ENCODE measurements around the gene NADSYN1. TPM values are rescaled to one million over a fixed set of nuclear protein-coding genes. Genes with fewer than 3 reads are reported as not detected.

NADSYN1 gene
- total and polyA plus RNA-seq, 2 of the 13 experiments (the other 11 are each of a cell fraction or from before 2014, with no cell fraction given), result 35.7 to 51.5 TPM

DNA sequence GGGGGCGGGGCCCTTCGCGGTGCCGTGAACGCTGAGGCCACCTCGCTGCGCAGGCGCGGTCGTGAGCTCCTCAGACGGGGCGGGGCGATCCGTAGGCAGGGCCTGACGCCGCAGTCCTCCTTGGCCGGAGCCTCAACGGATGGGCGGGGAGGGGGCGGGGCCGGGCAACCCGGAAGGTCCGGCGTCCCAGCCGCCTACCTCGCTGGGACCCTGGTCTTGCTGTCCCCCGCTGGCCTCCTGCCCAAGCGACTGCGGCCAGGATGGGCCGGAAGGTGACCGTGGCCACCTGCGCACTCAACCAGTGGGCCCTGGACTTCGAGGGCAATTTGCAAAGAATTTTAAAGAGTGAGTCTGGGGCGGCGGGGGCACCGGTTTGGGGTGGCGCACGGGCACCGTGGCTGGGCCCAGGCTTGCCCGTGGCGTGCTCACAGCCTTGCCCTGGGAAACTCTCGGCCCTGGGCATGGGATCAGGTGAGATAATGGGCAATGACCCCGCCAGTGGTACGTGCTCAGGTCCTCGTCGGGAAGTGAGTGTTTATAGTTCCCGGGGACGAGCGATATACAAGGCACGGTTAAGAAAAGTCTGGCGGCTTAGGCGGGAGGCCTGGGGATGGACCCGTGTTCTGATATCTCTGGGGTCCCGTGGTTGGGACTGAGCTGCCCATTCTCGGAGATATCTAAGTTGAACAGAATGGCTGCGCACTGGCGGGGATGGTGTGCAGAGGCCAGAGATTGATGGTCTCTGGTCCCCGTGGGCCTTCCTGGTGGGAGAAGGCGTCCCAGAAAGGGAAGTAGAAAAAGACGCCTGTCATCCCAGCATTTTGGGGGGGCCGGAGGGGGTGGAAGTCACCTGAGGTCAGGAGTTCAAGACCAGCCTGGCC, at the start of gene NADSYN1 (continued):
- TF ChIP-seq, protein P1, sequence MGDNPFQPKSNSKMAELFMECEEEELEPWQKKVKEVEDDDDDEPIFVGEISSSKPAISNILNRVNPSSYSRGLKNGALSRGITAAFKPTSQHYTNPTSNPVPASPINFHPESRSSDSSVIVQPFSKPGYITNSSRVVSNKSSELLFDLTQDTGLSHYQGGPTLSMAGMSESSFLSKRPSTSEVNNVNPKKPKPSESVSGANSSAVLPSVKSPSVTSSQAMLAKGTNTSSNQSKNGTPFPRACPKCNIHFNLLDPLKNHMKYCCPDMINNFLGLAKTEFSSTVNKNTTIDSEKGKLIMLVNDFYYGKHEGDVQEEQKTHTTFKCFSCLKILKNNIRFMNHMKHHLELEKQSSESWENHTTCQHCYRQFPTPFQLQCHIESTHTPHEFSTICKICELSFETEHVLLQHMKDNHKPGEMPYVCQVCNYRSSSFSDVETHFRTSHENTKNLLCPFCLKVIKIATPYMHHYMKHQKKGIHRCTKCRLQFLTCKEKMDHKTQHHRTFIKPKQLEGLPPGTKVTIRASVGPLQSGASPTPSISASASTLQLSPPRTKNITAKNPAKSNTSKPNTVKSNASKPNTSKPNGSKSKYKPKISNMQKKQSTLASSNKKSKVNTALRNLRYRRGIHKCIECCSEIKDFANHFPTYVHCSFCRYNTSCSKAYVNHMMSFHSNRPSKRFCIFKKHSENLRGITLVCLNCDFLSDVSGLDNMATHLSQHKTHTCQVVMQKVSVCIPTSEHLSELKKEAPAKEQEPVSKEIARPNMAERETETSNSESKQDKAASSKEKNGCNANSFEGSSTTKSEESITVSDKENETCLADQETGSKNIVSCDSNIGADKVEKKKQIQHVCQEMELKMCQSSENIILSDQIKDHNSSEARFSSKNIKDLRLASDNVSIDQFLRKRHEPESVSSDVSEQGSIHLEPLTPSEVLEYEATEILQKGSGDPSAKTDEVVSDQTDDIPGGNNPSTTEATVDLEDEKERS (CRISPR knock-in tag; IDR thresholded peaks at IDR 0.05), result no peak
- TF ChIP-seq JUND (CRISPR knock-in tag; IDR thresholded peaks at IDR 0.05) (no peak), DNMT1 (CRISPR knock-in tag; IDR thresholded peaks at IDR 0.05) (no peak), ZKSCAN8 (CRISPR knock-in tag; IDR thresholded peaks at IDR 0.05; ENCODE audit: borderline replicate concordance) (no peak), JARID2 (CRISPR knock-in tag; IDR thresholded peaks at IDR 0.05; ENCODE audit: insufficient replicate concordance) (no peak), ZNF841 (CRISPR knock-in tag; IDR thresholded peaks at IDR 0.05; ENCODE audit: borderline replicate concordance) (no peak), KMT2A (CRISPR knock-in tag; IDR thresholded peaks at IDR 0.05) (no peak; the same call in 1 of the 2 replicates), ZNF569 (CRISPR knock-in tag; IDR thresholded peaks at IDR 0.05; ENCODE audit: borderline replicate concordance) (no peak)
- TF ChIP-seq, protein P2, sequence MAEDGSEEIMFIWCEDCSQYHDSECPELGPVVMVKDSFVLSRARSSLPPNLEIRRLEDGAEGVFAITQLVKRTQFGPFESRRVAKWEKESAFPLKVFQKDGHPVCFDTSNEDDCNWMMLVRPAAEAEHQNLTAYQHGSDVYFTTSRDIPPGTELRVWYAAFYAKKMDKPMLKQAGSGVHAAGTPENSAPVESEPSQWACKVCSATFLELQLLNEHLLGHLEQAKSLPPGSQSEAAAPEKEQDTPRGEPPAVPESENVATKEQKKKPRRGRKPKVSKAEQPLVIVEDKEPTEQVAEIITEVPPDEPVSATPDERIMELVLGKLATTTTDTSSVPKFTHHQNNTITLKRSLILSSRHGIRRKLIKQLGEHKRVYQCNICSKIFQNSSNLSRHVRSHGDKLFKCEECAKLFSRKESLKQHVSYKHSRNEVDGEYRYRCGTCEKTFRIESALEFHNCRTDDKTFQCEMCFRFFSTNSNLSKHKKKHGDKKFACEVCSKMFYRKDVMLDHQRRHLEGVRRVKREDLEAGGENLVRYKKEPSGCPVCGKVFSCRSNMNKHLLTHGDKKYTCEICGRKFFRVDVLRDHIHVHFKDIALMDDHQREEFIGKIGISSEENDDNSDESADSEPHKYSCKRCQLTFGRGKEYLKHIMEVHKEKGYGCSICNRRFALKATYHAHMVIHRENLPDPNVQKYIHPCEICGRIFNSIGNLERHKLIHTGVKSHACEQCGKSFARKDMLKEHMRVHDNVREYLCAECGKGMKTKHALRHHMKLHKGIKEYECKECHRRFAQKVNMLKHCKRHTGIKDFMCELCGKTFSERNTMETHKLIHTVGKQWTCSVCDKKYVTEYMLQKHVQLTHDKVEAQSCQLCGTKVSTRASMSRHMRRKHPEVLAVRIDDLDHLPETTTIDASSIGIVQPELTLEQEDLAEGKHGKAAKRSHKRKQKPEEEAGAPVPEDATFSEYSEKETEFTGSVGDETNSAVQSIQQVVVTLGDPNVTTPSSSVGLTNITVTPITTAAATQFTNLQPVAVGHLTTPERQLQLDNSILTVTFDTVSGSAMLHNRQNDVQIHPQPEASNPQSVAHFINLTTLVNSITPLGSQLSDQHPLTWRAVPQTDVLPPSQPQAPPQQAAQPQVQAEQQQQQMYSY (CRISPR knock-in tag; IDR thresholded peaks at IDR 0.05), result no peak
- TF ChIP-seq, protein P3, sequence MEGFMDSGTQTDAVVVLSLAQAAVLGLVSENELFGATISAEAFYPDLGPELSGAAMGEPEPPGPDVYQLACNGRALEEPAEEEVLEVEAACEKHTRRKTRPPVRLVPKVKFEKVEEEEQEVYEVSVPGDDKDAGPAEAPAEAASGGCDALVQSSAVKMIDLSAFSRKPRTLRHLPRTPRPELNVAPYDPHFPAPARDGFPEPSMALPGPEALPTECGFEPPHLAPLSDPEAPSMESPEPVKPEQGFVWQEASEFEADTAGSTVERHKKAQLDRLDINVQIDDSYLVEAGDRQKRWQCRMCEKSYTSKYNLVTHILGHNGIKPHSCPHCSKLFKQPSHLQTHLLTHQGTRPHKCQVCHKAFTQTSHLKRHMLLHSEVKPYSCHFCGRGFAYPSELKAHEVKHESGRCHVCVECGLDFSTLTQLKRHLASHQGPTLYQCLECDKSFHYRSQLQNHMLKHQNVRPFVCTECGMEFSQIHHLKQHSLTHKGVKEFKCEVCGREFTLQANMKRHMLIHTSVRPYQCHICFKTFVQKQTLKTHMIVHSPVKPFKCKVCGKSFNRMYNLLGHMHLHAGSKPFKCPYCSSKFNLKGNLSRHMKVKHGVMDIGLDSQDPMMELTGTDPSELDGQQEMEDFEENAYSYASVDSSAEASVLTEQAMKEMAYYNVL (CRISPR knock-in tag; IDR thresholded peaks at IDR 0.05; ENCODE audit: borderline replicate concordance), result no peak; the same call in 1 of the 2 replicates
- TF ChIP-seq, protein P4, sequence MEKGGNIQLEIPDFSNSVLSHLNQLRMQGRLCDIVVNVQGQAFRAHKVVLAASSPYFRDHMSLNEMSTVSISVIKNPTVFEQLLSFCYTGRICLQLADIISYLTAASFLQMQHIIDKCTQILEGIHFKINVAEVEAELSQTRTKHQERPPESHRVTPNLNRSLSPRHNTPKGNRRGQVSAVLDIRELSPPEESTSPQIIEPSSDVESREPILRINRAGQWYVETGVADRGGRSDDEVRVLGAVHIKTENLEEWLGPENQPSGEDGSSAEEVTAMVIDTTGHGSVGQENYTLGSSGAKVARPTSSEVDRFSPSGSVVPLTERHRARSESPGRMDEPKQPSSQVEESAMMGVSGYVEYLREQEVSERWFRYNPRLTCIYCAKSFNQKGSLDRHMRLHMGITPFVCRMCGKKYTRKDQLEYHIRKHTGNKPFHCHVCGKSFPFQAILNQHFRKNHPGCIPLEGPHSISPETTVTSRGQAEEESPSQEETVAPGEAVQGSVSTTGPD (CRISPR knock-in tag; IDR thresholded peaks at IDR 0.05), result no peak
- TF ChIP-seq, protein P5, sequence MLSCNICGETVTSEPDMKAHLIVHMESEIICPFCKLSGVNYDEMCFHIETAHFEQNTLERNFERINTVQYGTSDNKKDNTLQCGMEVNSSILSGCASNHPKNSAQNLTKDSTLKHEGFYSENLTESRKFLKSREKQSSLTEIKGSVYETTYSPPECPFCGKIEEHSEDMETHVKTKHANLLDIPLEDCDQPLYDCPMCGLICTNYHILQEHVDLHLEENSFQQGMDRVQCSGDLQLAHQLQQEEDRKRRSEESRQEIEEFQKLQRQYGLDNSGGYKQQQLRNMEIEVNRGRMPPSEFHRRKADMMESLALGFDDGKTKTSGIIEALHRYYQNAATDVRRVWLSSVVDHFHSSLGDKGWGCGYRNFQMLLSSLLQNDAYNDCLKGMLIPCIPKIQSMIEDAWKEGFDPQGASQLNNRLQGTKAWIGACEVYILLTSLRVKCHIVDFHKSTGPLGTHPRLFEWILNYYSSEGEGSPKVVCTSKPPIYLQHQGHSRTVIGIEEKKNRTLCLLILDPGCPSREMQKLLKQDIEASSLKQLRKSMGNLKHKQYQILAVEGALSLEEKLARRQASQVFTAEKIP (CRISPR knock-in tag; IDR thresholded peaks at IDR 0.05; ENCODE audit: borderline replicate concordance), result no peak
